22Rv1 (cell line): Measurements from ENCODE around the gene IRX3.

ENCODE experiments used
- ZFX ChIP-seq: fragments of 450-650 bp; IDR thresholded peaks from 2 replicates; pipeline ENCODE4 v1.6.1; 2017; ENCODE audit warnings: antibody characterized with exemption, borderline replicate concordance
- TF ChIP-seq, protein P1 (sequence below): fragments of 450-650 bp; IDR thresholded peaks from 2 replicates; pipeline ENCODE4 v1.5.1; 2017; ENCODE audit warnings: mild to moderate bottlenecking

DNA sequence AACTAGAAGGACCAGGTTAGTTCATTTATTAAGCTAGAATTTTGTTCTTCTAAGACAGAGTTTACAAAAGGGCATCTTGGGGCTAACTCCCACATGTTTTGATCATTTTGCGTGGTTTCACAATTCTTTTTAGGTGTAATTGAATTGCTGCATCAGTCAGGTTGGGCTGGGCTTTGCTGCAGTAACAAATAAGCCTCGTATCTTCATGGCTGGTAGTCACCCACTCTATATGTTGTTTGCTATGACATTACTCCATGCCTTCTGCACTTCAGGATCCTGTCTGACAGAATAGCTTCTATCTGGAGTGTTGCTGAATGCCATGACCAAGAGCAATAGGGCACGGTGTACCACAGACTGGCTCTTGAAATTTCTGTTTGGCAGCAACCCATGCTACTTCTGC, 10.6 kb upstream of the IRX3 start:
- TF ChIP-seq, protein P1, sequence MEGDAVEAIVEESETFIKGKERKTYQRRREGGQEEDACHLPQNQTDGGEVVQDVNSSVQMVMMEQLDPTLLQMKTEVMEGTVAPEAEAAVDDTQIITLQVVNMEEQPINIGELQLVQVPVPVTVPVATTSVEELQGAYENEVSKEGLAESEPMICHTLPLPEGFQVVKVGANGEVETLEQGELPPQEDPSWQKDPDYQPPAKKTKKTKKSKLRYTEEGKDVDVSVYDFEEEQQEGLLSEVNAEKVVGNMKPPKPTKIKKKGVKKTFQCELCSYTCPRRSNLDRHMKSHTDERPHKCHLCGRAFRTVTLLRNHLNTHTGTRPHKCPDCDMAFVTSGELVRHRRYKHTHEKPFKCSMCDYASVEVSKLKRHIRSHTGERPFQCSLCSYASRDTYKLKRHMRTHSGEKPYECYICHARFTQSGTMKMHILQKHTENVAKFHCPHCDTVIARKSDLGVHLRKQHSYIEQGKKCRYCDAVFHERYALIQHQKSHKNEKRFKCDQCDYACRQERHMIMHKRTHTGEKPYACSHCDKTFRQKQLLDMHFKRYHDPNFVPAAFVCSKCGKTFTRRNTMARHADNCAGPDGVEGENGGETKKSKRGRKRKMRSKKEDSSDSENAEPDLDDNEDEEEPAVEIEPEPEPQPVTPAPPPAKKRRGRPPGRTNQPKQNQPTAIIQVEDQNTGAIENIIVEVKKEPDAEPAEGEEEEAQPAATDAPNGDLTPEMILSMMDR, result no peak
- no peak for TF ChIP-seq ZFX
